GM12891 (cell line): Measurements from ENCODE around the gene HIBADH.

Source experiments
- POLR2A ChIP-seq: IDR thresholded peaks from 2 replicates; pipeline ENCODE4 v1.6.1; 2011; ENCODE audit warnings: low read depth, low read length, control low read depth
- POLR2AphosphoS5 ChIP-seq: IDR thresholded peaks from 2 replicates; pipeline ENCODE4 v1.6.1; 2011; ENCODE audit warnings: low read depth, low read length, control low read depth
- POU2F2 ChIP-seq: IDR thresholded peaks from 2 replicates; pipeline ENCODE4 v1.6.1; 2011; ENCODE audit warnings: low read depth, mild to moderate bottlenecking, control low read depth, low read length, moderate library complexity
- TAF1 ChIP-seq: IDR thresholded peaks from 2 replicates; pipeline ENCODE4 v1.6.1; 2011; ENCODE audit warnings: low read depth, low read length, control low read depth

DNA sequence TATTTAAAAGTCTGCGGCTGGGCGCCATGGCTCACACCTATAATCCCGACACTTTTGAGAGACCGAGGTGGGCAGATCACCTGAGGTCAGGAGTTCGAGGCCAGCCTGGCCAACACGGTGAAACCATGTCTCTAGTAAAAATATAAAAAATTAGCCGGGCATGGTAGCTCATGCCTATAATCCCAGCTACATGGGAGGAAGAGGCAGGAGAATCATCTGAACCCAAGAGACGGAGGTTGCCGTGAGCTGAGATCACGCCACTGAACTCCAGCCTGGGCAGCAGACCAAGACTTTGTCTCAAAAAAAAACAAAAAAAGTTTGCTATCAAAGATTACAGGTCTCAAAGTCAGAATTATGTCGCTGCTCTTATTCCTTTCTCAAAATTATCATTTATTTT lies 55.5 kb downstream of the HIBADH start:
- TF ChIP-seq TAF1, result no peak
- no peak for TF ChIP-seq POLR2A
- no peak for TF ChIP-seq POLR2AphosphoS5
- no peak for TF ChIP-seq POU2F2
